ENCODE measurements around the gene CPM. TPM values are rescaled to one million over a fixed set of nuclear protein-coding genes. Genes with fewer than 3 reads are reported as not detected.

The CPM gene
- polyA plus RNA-seq, 1 experiment: 5.4 TPM

DNA sequence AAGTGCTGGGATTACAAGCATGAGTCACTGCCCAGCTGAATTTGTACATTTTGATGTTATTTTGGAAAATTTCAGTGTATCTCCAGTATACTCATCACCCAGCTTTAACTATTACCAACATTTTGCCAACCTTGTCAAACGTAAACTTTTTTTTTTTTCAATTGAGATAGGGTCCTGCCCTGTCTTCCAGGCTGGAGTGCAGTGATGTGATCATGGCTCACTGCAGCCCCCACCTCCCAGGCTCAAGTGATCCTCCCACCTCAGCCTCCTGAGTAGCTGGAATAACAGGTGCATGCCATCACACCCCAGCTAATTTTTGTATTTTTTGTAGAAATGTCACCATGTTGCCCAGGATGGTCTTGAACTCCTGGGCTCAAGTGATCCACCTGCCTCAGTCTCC, 95.8 kb downstream of the CPM start:
- Histone ChIP-seq H3K4me3 (ENCODE audit: low read depth, low read length) (no peak overlapping the region), H3K27ac (ENCODE audit: low read depth, low read length) (no peak overlapping the region), H3K27me3 (ENCODE audit: control insufficient read depth, insufficient read depth, low read length) (no peaks in the 10 kb centered on the region), H3K9me3 (ENCODE audit: control insufficient read depth, insufficient read depth, low read length) (no peaks in the 10 kb centered on the region)
- ChIA-PET POLR2A (no interaction called here), CTCF (interaction anchor here (0.6 to 1.6 kb wide), 4 partner anchors 30 to 407 kb away, joined by 3 to 8 read pairs (median 4); no protein-coding TSS in a partner anchor)
- DNase-seq (ENCODE audit: low read depth, low spot score): no peak
- TF ChIP-seq, protein P1, sequence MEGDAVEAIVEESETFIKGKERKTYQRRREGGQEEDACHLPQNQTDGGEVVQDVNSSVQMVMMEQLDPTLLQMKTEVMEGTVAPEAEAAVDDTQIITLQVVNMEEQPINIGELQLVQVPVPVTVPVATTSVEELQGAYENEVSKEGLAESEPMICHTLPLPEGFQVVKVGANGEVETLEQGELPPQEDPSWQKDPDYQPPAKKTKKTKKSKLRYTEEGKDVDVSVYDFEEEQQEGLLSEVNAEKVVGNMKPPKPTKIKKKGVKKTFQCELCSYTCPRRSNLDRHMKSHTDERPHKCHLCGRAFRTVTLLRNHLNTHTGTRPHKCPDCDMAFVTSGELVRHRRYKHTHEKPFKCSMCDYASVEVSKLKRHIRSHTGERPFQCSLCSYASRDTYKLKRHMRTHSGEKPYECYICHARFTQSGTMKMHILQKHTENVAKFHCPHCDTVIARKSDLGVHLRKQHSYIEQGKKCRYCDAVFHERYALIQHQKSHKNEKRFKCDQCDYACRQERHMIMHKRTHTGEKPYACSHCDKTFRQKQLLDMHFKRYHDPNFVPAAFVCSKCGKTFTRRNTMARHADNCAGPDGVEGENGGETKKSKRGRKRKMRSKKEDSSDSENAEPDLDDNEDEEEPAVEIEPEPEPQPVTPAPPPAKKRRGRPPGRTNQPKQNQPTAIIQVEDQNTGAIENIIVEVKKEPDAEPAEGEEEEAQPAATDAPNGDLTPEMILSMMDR (IDR thresholded peaks at IDR 0.05; ENCODE audit: low read depth, low read length): no peak

DNA sequence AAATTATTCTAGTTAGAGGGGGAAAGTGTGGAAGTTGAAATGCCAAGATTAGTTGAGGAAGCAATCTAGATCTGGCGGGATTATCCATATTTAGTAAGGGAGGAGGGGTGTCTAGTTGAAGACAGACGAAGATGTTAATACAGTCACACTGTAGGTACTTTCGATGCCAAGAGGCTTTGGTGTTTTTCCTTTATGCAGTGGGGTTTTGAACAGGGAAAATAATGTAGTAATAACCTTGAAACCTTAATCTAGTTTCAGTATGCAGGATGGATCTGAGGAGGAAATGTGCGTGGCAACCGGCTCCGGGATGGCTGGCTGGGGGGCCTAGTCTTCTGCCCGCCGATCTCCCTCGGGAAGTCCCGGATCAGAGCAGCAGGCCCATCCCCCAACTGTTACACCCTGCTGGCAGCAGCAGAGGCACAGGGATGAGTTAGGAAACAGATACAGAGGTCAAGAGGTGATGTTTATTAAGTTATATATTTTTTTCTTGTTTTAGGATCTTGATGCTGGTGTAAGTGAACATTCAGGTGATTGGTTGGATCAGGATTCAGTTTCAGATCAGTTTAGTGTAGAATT, 97.5 kb downstream of the CPM start:
- POLR2A ChIA-PET: no interaction called here
- Histone ChIP-seq H3K4me3 (ENCODE audit: low read depth, low read length) (no peak overlapping the region), H3K27me3 (ENCODE audit: control insufficient read depth, insufficient read depth, low read length) (no peaks in the 10 kb centered on the region), H3K9me3 (ENCODE audit: control insufficient read depth, insufficient read depth, low read length) (no peaks in the 10 kb centered on the region), H3K27ac (ENCODE audit: low read depth, low read length) (no peak overlapping the region)
- TF ChIP-seq, protein P1 (IDR thresholded peaks at IDR 0.05; ENCODE audit: low read depth, low read length): no peak
- no peak for DNase-seq (ENCODE audit: low read depth, low spot score)
- CTCF ChIA-PET: no interaction called here

DNA sequence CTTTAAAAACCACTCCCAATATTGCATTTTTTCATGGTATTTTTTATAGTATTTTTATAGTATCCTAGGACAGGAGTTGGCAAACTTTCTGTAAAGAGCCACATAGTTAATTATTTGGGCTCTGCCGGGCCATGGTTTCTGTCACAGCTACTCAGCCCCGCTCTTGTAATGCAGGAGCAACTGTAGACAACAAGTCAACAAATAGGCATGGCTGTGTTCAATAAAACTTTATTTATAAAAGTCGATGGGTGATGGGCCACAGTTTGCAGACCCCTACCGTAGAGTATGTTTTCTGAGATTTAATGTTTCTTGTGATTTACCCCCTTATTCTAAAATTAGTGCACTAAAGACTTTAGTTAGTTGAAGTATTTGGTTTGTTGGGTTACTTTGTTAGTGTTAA, 99.5 kb downstream of the CPM start:
- POLR2A ChIA-PET: no interaction called here
- TF ChIP-seq, protein P1 (IDR thresholded peaks at IDR 0.05; ENCODE audit: low read depth, low read length): no peak
- Histone ChIP-seq H3K4me3 (ENCODE audit: low read depth, low read length) (no peak overlapping the region), H3K27ac (ENCODE audit: low read depth, low read length) (no peak overlapping the region), H3K9me3 (ENCODE audit: control insufficient read depth, insufficient read depth, low read length) (no peaks in the 10 kb centered on the region), H3K27me3 (ENCODE audit: control insufficient read depth, insufficient read depth, low read length) (no peaks in the 10 kb centered on the region)
- CTCF ChIA-PET: no interaction called here
- no peak for DNase-seq (ENCODE audit: low read depth, low spot score)

DNA sequence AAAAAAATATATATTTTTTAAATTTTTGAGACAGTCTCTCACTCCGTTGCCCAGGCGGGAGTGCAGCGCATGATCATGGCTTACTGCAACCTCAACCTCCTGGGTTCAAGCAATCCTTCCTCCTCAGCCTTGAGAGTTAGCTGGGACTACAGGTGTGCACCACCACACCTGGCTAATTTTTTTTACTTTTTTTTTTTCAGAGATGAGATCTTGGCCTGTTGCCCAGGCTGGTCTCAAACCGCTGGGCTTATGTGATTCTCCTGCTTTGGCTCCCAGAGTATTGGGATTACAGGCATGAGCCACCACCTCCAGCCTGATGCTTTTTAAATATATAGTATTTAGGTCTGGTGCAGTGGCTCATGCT, 100.5 kb downstream of the CPM start:
- TF ChIP-seq, protein P1 (IDR thresholded peaks at IDR 0.05; ENCODE audit: low read depth, low read length): no peak
- ChIA-PET CTCF (interaction anchor here (0.6 to 3.4 kb wide), 3 partner anchors 95 to 422 kb away, joined by 3 to 18 read pairs (median 7); no protein-coding TSS in a partner anchor), POLR2A (no interaction called here)
- no peak for DNase-seq (ENCODE audit: low read depth, low spot score)
- H3K27me3 ChIP-seq (ENCODE audit: control insufficient read depth, insufficient read depth, low read length): no peaks in the 10 kb centered on the region
- no peaks in the 10 kb centered on the region for H3K9me3 ChIP-seq (ENCODE audit: control insufficient read depth, insufficient read depth, low read length)
- H3K27ac ChIP-seq (ENCODE audit: low read depth, low read length): no peak overlapping the region
- H3K4me3 ChIP-seq (ENCODE audit: low read depth, low read length): no peak overlapping the region

DNA sequence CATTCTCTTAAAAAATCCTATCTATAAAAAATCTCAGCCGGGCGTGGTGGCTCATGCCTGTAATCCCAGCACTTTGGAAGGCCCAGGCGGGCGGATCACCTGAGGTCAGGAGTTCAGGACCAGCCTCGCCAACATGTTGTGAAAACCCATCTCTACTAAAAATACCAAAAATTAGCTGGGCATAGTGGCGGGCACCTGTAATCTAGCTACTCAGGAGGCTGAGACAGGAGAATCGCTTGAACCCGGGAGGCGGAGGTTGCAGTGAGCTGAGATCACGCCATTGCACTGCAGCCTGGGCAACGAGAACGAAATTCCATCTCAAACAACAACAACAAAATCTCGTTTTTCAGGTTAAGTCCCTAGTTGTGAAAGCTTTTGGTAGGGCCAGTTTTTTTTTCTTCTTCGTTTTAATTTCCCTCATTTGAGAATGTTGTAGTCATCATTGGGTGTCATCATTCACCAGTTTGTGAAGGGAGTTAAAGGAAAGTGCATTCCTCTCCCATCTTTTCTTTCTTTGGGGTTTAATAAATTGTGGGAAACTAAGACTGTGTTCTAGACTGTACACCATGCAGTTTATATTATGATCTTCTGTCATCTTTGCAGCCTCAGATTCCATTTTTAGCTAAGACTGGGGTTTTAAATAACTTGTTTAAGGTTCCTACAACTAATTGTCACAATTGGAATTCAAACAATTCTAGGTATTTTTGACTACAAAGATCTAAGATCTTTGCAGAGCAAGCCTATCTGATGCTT, 101.0 kb downstream of the CPM start:
- H3K9me3 ChIP-seq (ENCODE audit: control insufficient read depth, insufficient read depth, low read length): no peaks in the 10 kb centered on the region
- ChIA-PET CTCF (interaction anchor here (0.6 to 3.4 kb wide), 6 partner anchors 12 to 423 kb away, joined by 3 to 41 read pairs (median 10); no protein-coding TSS in a partner anchor), POLR2A (no interaction called here)
- H3K27ac ChIP-seq (ENCODE audit: low read depth, low read length): no peak overlapping the region
- H3K4me3 ChIP-seq (ENCODE audit: low read depth, low read length): no peak overlapping the region
- no peaks in the 10 kb centered on the region for H3K27me3 ChIP-seq (ENCODE audit: control insufficient read depth, insufficient read depth, low read length)
- no peak for DNase-seq (ENCODE audit: low read depth, low spot score)
- TF ChIP-seq, protein P1 (IDR thresholded peaks at IDR 0.05; ENCODE audit: low read depth, low read length): no peak
